T-helper 1 cell (primary cell): ENCODE data around the gene TTC34.

Source experiments
- DNase-seq, 5 donors: peaks; one replicate each; pipeline ENCODE4 v3.0.0-alpha.2; 2012 to 2020
- total RNA-seq, 4 donors: gene quantifications; one replicate each; lab custom pipeline; 2026; lab: John Stamatoyannopoulos, UW

The TTC34 gene
- total RNA-seq = 0.71 to 3.2 (median 1.5) reads per million in 4 donors

DNA sequence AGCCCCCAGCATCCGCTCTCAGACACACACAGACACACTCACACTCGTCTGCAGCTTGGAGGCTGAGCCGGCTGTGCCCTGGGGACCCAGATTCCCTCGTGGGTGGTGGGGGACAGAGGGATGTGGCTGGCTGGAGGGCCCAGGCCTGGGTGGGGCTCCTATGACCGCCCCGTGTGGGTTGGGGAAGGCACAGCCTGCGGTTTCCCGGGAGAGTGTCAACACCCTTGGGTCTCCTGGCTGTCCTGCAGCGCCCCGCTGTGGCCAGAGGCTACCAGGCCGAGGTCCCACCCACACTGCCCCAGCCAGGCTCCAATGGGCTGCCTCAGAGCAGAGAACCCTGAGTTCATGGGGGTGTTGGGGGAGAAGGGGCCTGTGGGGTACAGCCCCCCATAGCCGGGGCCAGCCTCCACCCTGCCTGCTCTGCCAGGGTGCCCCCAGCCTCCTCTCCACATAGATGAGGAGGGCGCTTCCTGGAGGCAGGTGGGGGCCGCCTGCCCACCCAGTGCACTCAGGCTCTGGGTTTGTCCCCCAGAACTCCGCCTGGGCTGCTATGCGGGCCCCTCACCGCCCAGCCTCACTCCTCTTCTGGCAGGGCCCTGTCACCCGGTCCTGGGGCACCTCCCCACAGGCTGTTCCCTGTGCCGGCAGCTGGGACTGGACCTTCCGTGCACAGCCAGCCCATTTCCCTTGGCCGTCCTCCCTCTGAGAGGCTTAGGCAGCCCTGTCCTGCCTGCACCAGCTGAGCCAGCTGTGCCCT lies at the start of gene TTC34:
TTC34 (minus strand) TSS at position 159 of the 757 bp plus-strand sequence. CDS start 866 bp downstream, outside the sequence.
- peak in 3 of 5 donors; percentile 19 to 29 (median 26) for DNase-seq

DNA sequence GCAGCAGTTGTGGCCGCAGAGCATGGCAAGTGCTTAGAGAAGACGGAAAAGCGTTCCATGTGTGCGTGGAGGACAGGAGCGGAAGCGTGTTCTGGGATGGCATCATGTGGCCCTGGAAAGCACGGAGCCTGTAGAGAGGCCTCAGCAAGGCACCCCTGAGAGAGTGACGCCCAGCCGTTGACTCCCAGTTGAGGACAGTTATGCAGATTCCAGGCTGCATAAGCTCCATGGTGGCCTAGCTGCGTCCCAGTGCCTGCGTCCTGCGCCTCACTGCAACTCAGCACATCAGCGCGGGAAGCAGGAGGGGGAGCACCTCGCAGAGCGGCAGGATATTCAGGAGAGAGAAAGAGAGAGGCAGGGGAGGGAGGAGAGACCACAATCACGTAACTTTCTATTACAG lies 49.0 kb upstream of the TTC34 start:
- DNase-seq = no peak

DNA sequence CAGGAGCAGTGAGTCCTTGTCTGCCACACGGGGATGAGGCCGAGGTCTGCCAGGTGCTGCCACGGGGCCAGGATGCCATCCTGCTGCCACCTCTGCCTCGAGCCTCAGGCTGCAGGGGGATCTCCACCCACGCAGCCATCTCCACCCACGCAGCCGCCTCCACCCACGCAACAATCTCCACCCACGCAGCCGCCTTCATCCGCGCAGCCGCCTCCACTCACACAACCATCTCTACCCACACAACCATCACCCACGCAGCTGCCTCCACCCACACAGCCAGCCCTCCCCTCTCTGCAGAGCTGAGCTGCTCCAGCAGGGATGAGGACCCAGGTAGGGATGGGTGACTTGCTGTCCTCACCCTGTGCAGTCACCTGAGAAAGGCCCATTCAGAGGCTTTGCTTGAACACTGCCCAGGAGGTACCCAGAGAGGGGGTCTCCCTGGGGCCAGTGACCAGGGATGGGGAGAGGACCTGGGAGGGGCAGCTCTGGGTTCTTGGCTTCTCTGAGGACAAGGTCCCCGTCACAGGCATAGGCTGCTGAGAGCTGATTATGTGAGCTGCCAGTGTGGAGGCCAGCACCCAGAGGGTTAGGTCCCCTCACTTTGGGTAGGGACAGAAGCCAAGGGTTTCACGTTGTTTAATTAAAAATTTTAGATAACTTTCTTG lies 46.6 kb upstream of the TTC34 start:
- DNase-seq = no peak

GRCh38 chr1:2847086-2847985 lies 45.8 kb upstream of the TTC34 start:
- no peak for DNase-seq

GRCh38 chr1:2845869-2846268 lies 44.4 kb upstream of the TTC34 start:
- no peak for DNase-seq

GRCh38 chr1:2840036-2840809 lies 38.7 kb upstream of the TTC34 start:
- DNase-seq = peak; percentile 15 to 61 (median 43)

GRCh38 chr1:2837823-2838222 lies 36.3 kb upstream of the TTC34 start:
- no peak for DNase-seq

DNA sequence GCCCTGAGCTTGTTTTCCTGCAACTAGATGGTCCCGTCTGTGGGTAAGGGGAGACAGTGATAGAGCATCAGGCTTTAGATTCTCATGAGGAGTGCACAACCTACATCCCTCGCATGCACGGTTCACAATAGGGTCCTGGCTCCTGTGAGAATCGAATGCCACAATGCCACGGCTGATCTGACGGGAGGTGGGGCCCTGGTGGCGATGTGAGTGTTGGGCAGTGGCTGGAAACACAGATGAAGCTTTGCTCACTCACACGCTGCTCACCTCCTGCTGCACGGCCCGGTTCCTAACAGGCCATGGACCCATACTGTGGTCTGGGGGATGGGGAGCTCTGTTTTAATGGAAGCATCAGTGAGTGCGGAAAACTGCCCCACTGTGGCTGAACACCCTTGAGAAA lies 35.8 kb upstream of the TTC34 start:
- no peak for DNase-seq

GRCh38 chr1:2836333-2836970 lies 35.0 kb upstream of the TTC34 start:
- no peak for DNase-seq

DNA sequence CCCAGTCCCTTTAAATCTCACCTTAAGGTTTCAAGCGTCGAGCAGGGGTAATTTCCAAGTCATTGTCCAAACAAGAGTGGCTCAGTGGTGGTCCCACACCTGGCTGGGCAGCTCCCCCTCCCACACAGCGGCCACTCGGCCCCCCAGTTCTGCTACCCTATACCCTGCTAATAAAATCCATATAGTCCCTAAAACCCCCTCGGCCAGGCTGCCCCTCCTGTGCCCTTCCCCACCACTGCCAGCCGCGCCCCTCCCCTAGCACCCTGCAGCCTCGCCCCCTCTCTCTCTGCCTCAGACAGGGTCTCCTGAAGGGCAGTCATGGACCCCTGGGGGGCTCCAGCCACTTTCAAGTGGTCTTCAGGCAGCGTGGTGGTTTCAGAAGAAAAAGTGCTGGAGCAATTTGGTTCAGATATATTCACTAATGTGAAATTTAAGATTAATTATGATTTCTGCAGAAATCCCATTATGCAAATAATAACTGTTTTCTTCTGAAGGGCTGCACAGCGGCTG lies 34.2 kb upstream of the TTC34 start:
- DNase-seq = no peak

DNA sequence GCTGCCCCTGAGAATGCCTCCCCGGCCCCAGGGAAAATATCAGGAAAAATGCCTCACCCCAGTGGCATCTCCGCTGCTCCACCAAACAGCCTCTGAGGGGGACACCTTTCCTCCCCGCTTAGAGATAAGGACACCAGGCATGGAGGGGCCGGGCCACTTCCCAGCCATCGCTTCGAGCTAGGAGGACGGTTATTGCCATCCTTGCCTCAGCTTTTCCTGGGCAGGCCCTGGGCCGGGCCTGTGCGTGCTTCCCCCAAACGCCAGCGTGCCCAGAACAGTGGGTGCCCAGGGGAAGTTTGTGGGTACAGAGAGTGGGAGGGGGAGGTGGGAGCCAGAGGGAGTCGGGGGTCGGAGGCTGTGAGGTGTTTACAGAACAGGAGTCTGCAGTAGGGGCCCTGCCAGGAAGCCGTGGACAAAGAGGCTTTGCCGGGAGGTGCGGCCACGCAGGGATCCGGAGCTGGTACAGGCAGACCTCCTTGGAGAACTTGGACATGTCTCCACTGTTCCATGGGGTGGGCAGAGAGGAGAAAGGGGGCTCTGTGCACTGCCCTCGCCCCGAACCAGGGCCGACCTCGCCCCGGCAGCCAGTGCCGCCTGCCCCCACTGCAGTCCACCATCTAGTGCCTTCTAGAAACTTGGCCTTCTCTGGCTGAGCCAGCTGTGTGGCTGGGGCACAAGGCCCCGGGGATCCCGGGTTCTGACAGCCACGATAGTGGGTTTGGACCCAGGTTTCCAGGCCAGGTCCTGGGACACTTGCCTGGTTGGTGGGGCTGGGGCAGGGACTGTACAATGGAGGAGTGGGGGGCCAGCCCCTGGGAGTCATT lies 33.5 kb upstream of the TTC34 start:
- no peak for DNase-seq

- DNase-seq = no peak
Observed at GRCh38 chr1:2834146-2834475, 32.6 kb upstream of the TTC34 start.

DNA sequence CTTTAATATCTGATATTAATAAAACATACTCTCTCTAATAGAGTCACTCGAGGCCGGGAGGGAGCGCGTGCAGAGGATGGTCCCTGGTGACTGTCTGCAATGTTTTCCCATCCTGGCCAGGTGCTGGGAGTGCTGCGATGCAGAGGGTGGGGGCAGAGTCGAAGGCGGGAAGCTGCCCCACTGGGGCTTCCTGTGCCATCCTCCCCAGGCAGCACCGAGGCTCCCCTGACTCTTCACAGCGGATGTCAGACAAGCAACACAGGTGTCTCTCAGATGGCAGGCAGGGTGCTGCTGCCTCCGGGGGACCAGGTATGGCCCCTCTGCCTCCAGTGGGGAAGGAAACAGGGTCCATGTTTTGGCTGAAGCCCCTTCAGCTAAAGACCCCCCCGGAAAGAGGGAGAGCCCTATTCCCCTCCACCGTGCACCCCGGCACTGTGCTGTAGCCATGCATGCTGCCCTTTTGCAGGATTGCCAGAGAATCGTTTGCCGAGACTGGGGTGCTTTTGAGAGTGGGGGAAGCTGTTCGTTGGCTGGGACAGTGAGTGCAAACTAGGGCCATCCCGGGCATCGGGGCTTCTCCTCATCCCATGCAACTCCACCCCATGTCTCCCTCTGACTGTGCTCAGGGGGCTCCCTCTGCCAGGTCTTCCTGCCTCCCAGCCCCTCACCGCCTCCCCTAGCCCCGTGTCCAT lies 32.1 kb upstream of the TTC34 start:
- DNase-seq = no peak

DNA sequence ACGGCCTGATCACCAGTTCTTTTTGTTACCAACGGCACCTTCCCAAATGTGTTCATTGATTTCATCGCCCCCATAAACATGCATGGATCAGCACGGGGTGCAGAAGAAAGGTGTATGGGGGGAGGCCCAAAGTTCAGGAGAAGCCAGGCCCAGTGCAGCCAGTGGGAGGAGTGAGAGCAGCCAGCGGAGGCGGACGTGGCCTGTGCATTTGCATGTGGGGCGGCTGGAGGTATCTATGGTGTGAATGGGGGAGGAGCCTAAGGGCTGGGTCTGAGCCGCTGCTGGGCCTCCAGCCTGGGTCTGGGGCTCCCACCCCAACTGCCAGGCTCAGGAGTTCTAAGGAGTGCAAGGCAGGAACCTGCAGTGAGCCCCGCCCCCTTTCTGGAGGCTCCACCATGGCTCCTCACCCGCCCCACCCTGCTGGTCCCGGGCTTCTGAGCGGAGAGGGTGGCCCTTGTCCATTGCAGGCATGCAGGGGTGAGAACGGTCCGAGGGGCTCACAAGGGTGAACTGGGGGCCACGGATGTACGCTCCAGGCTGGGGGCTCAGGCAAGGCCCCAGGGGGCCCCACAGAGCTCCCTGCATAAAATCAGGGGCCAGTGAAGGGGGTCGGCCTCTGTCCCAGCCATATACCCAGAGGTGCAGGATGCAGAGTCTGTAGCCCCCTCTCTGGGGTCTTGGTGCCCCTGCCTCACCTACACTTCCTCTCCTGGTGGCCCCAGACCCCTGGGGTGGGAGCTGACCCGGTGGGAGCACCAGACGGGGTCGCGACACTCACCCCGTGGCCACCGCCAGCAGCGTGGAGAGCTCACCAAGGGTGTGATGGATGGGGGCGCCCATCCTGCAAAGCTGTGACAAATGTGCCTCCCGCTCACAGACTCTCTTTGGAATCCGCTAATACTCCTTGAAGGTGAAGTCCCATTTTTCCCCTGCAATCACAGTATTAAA lies 31.3 kb upstream of the TTC34 start:
- DNase-seq = no peak

- no peak for DNase-seq
Observed at GRCh38 chr1:2831596-2832212, 30.2 kb upstream of the TTC34 start.

DNA sequence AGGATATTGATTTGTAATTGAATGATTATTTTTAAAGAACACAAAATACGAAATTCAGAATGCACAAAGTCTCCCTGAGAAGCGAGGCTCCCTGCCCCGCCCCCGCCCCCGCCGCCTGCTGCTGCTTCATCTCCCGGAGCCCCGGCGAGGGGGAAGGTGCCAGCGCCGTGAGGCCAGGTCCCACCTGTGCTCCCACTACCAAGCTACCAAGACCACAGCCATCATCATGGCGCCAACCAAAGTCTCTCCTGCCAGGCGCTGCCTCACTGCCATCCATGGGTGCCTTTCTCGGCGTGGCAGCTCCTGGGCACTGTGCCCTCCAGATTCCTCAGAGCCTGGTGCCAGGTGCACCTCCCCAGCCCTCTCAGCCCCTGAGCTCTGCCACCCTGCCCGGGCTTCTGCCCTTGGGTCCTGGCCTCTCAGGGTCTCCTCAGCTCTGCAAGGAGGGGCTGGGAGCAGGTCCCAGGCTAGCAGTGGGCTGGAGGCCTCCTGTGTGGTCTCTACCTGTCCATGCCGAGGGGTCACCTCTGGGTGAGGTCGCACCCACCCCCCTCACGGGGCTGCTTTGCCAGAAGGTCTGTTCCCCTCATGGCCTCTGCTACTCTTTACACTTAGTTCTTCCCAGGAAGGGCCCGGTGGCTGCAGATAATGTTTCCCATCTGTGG lies 29.4 kb upstream of the TTC34 start:
- no peak for DNase-seq

- DNase-seq = no peak
Observed at GRCh38 chr1:2829846-2830615, 28.5 kb upstream of the TTC34 start.
